GM21447 (cell line): ENCODE measurements around the gene UBE2D1.
A peak's percentile ranks its signal among the peaks of the same experiment; 100 is the strongest.
"Not testable (repeated sequence)": the region's sequence is repeated elsewhere in the genome, so short reads cannot be mapped to it uniquely, and the experiment has no call there.

Experiments used
- ATAC-seq: cut with Tn5 transposase; IDR thresholded peaks from one replicate; pipeline ENCODE4 v1.9.1; 2021; ENCODE audit not compliant: unreplicated experiment

UBE2D1 gene

GRCh38 chr10:58373442-58373827, 38.6 kb downstream of the UBE2D1 start:
- ATAC-seq = no peak

- no peak for ATAC-seq
Measured at GRCh38 chr10:58382489-58382995, 47.7 kb downstream of the UBE2D1 start.

- peak; percentile 54 for ATAC-seq
Measured at GRCh38 chr10:58384095-58384494, 49.3 kb downstream of the UBE2D1 start.

GRCh38 chr10:58384544-58384998, 49.8 kb downstream of the UBE2D1 start:
- peak; percentile 0 for ATAC-seq

- peak; percentile 88 for ATAC-seq
Measured at GRCh38 chr10:58384999-58385783, 50.4 kb downstream of the UBE2D1 start, which contains the start of gene TFAM. TFAM (plus strand) TSS chr10:58385410; CDS start chr10:58385548, 138 bp downstream.

GRCh38 chr10:58385784-58386112, 50.9 kb downstream of the UBE2D1 start:
- peak; percentile 8 for ATAC-seq

GRCh38 chr10:58389024-58389423, 54.2 kb downstream of the UBE2D1 start:
- ATAC-seq = no peak

GRCh38 chr10:58393317-58393716, 58.5 kb downstream of the UBE2D1 start:
- ATAC-seq = no peak

GRCh38 chr10:58394471-58394870, 59.7 kb downstream of the UBE2D1 start:
- no peak for ATAC-seq

GRCh38 chr10:58396057-58396456, 61.3 kb downstream of the UBE2D1 start:
- no peak for ATAC-seq

GRCh38 chr10:58397830-58398229, 63.0 kb downstream of the UBE2D1 start:
- ATAC-seq = no peak

GRCh38 chr10:58399410-58399809, 64.6 kb downstream of the UBE2D1 start:
- no peak for ATAC-seq

- ATAC-seq = no peak
Measured at GRCh38 chr10:58400609-58401008, 65.8 kb downstream of the UBE2D1 start.

GRCh38 chr10:58404001-58404400, 69.2 kb downstream of the UBE2D1 start:
- ATAC-seq = no peak

- no peak for ATAC-seq
Measured at GRCh38 chr10:58409956-58410610, 75.3 kb downstream of the UBE2D1 start.

GRCh38 chr10:58412502-58412961, 77.7 kb downstream of the UBE2D1 start:
- ATAC-seq = no peak

- no peak for ATAC-seq
Measured at GRCh38 chr10:58414270-58415041, 79.7 kb downstream of the UBE2D1 start.

- ATAC-seq = no peak
Measured at GRCh38 chr10:58415757-58416156, 81.0 kb downstream of the UBE2D1 start.

- ATAC-seq = not testable (repeated sequence)
Measured at GRCh38 chr10:58417902-58418301, 83.1 kb downstream of the UBE2D1 start.
